Uterus (tissue), 2 donors: Measurements from ENCODE around the gene KIAA1755.

Experiments
- POLR2A ChIP-seq, 2 donors: fragments of 450-650 bp; IDR thresholded peaks; one replicate each; pipeline ENCODE4 v1.6.1; 2016; ENCODE audit warnings: antibody characterized with exemption in 2 of 2, mild to moderate bottlenecking in 1 of 2, moderate library complexity in 1 of 2
- TF ChIP-seq, protein P1 (sequence below), 4 experiments: fragments of 200-600 bp in 2 of 4; fragments of 450-650 bp in 2 of 4; sonication (generic) in 2 of 4; IDR thresholded peaks; one replicate each; pipeline ENCODE4 v1.5.1; 2016 to 2019; ENCODE audit warnings: antibody characterized with exemption in 4 of 4, mild to moderate bottlenecking in 2 of 4, moderate library complexity in 1 of 4

GRCh38 chr20:38218566-38218885 lies 42.0 kb downstream of the KIAA1755 start:
- TF ChIP-seq, protein P1, sequence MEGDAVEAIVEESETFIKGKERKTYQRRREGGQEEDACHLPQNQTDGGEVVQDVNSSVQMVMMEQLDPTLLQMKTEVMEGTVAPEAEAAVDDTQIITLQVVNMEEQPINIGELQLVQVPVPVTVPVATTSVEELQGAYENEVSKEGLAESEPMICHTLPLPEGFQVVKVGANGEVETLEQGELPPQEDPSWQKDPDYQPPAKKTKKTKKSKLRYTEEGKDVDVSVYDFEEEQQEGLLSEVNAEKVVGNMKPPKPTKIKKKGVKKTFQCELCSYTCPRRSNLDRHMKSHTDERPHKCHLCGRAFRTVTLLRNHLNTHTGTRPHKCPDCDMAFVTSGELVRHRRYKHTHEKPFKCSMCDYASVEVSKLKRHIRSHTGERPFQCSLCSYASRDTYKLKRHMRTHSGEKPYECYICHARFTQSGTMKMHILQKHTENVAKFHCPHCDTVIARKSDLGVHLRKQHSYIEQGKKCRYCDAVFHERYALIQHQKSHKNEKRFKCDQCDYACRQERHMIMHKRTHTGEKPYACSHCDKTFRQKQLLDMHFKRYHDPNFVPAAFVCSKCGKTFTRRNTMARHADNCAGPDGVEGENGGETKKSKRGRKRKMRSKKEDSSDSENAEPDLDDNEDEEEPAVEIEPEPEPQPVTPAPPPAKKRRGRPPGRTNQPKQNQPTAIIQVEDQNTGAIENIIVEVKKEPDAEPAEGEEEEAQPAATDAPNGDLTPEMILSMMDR (IDR thresholded peaks at IDR 0.05), result no peak
- no peak for TF ChIP-seq POLR2A (IDR thresholded peaks at IDR 0.05)
